ENCODE results near the gene ZNF277. TPM values are rescaled to one million over a fixed set of nuclear protein-coding genes. Genes with fewer than 3 reads are reported as not detected.

Gene ZNF277
- total RNA-seq, 1 experiment from 2014 or later = 19.9 TPM

DNA sequence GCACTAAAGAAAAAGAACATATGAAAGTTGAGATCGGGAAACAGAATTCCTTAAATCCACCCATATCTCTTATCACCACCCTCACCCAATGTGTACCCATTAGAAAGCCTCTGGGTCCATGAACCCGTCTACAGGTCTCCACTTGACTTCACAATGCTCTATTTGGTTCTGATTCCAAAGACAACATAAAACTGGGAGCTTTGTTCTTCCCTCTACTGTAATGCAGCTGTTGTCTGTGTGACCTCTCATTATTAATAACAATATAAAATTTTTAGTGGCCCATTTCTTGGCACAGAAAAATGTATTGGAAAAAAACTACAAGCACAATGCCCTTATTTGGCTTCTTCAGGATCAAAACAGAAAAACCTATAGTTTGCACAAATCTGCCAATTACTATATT is 30.3 kb upstream of the ZNF277 start:
- Mint-ChIP-seq H3K9me3 (ENCODE audit: unreplicated experiment) (no peaks in the 10 kb centered on the region), H3K27me3 (ENCODE audit: insufficient read depth, unreplicated experiment) (no peaks in the 10 kb centered on the region), H3K27ac (ENCODE audit: low read depth, unreplicated experiment) (no peak overlapping the region), H3K4me3 (ENCODE audit: unreplicated experiment) (no peak overlapping the region), H3K4me1 (ENCODE audit: insufficient read depth, unreplicated experiment) (peaks cover 5% of the 10 kb centered on the region), H3K36me3 (ENCODE audit: insufficient read depth, unreplicated experiment) (no peaks in the 10 kb centered on the region)
- no peak for DNase-seq (ENCODE audit: unreplicated experiment)
- CTCF ChIA-PET = interaction anchor here (1.0 kb wide), 1 partner anchor 8 kb away, joined by 3 read pairs; no protein-coding TSS in a partner anchor
- POLR2A ChIA-PET = interaction anchor here (0.7 to 1.0 kb wide), 2 partner anchors 20 to 574 kb away, joined by 3 to 4 read pairs; no protein-coding TSS in a partner anchor
- intact Hi-C loops (cut with micrococcal nuclease) = no loop called here
- no TSS peak for BruUV-seq (replicated peaks)
- TF ChIP-seq, protein P1, sequence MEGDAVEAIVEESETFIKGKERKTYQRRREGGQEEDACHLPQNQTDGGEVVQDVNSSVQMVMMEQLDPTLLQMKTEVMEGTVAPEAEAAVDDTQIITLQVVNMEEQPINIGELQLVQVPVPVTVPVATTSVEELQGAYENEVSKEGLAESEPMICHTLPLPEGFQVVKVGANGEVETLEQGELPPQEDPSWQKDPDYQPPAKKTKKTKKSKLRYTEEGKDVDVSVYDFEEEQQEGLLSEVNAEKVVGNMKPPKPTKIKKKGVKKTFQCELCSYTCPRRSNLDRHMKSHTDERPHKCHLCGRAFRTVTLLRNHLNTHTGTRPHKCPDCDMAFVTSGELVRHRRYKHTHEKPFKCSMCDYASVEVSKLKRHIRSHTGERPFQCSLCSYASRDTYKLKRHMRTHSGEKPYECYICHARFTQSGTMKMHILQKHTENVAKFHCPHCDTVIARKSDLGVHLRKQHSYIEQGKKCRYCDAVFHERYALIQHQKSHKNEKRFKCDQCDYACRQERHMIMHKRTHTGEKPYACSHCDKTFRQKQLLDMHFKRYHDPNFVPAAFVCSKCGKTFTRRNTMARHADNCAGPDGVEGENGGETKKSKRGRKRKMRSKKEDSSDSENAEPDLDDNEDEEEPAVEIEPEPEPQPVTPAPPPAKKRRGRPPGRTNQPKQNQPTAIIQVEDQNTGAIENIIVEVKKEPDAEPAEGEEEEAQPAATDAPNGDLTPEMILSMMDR (IDR thresholded peaks at IDR 0.05; ENCODE audit: unreplicated experiment) = no peak

DNA sequence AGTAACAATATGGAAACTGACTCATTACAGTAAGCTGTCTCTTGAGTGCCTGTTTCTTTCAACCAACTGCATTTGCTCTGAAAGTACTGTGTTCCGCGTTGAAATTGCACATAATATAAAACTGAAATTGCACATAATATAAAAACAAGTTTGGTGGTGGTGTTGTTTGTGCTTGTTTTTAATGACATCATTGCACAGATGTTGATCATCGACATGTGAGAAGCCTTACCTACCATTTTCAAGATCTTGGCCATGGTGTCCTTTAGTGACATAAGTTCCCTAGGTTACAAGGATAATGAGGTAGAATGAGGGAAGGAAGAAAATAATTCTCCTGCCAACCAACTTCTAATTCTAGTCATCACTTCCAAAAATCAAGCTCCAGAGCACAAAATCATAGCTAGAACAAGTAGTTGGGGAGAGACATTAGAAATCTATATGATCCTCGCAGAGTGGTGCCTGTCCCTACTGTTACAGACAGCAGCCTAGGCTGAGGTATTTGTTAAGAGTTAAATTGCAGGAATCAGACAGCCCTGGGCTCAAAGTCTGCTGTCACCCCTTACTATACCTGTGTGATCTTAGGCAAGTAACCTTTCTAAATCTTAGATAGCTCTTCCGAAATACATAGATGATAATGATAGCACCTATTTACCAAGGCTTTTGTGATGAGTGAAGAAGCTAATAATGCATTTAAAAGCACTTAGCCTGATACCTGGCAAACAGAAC is 29.6 kb upstream of the ZNF277 start:
- no peak overlapping the region for H3K27ac Mint-ChIP-seq (ENCODE audit: low read depth, unreplicated experiment)
- peaks cover 5% of the 10 kb centered on the region for H3K4me1 Mint-ChIP-seq (ENCODE audit: insufficient read depth, unreplicated experiment)
- H3K27me3 Mint-ChIP-seq (ENCODE audit: insufficient read depth, unreplicated experiment) = no peaks in the 10 kb centered on the region
- no peak for DNase-seq (ENCODE audit: unreplicated experiment)
- ChIA-PET CTCF (interaction anchor here (0.7 to 1.0 kb wide), 2 partner anchors 15 to 16 kb away, joined by 3 read pairs; no protein-coding TSS in a partner anchor), POLR2A (interaction anchor here (2.0 kb wide), 1 partner anchor 29 kb away, joined by 6 read pairs; no protein-coding TSS in a partner anchor)
- no peaks in the 10 kb centered on the region for H3K36me3 Mint-ChIP-seq (ENCODE audit: insufficient read depth, unreplicated experiment)
- BruUV-seq (replicated peaks) = no TSS peak
- TF ChIP-seq, protein P1 (IDR thresholded peaks at IDR 0.05; ENCODE audit: unreplicated experiment) = no peak
- intact Hi-C loops (cut with micrococcal nuclease) = no loop called here
- H3K4me3 Mint-ChIP-seq (ENCODE audit: unreplicated experiment) = no peak overlapping the region
- no peaks in the 10 kb centered on the region for H3K9me3 Mint-ChIP-seq (ENCODE audit: unreplicated experiment)

DNA sequence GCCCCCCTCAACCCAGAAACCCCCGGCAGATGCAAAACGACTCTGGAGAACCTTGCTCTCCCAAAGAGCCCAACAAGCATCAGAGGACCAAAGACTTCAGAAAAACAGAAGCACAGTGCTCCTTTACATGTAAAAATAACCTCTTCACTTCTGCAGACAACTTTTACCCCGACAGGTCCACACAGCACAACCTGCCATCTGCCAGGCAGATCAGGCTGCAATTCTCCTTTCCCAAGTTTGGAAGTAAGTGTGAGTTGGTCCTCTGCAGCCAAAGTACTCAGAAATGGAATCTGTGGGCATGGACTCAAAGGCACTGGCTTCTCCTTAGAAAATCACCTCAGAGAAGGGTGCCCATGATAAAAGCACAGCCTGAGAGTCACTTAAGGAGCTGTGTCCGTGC is 26.3 kb upstream of the ZNF277 start:
- ChIA-PET CTCF (interaction anchor here (1.5 kb wide), 1 partner anchor 14 kb away, joined by 3 read pairs; no protein-coding TSS in a partner anchor), POLR2A (interaction anchor here (0.7 kb wide), 1 partner anchor 11 kb away, joined by 3 read pairs; no protein-coding TSS in a partner anchor)
- TF ChIP-seq, protein P1 (IDR thresholded peaks at IDR 0.05; ENCODE audit: unreplicated experiment) = no peak
- Mint-ChIP-seq H3K9me3 (ENCODE audit: unreplicated experiment) (no peaks in the 10 kb centered on the region), H3K27me3 (ENCODE audit: insufficient read depth, unreplicated experiment) (no peaks in the 10 kb centered on the region), H3K36me3 (ENCODE audit: insufficient read depth, unreplicated experiment) (no peaks in the 10 kb centered on the region), H3K4me1 (ENCODE audit: insufficient read depth, unreplicated experiment) (peaks cover 5% of the 10 kb centered on the region), H3K27ac (ENCODE audit: low read depth, unreplicated experiment) (no peak overlapping the region), H3K4me3 (ENCODE audit: unreplicated experiment) (no peak overlapping the region)
- BruUV-seq (replicated peaks) = no TSS peak
- intact Hi-C loops (cut with micrococcal nuclease) = no loop called here
- no peak for DNase-seq (ENCODE audit: unreplicated experiment)

DNA sequence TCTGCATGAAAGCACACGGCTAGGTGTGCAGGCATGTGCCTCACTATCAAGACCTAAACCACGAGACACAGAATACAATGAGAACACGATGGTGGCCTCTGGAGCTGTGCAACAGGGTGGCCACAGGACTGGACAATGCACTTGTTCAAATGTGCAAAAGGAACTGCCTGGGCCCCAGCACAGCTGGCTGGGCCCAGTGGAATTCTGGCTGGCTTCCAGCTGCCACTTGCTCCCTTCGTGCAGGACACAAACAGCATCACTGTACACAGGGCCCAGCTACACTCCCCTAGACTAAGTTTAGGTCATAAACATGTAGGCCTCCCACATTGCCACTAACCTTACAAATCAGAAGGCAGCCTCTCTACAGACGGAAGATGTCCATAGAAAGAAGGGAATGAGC is 23.7 kb upstream of the ZNF277 start:
- Mint-ChIP-seq H3K36me3 (ENCODE audit: insufficient read depth, unreplicated experiment) (no peaks in the 10 kb centered on the region), H3K27me3 (ENCODE audit: insufficient read depth, unreplicated experiment) (no peaks in the 10 kb centered on the region), H3K4me3 (ENCODE audit: unreplicated experiment) (no peak overlapping the region), H3K9me3 (ENCODE audit: unreplicated experiment) (no peaks in the 10 kb centered on the region), H3K4me1 (ENCODE audit: insufficient read depth, unreplicated experiment) (peaks cover 14% of the 10 kb centered on the region), H3K27ac (ENCODE audit: low read depth, unreplicated experiment) (peak overlapping the region; percentile 46)
- TF ChIP-seq, protein P1 (IDR thresholded peaks at IDR 0.05; ENCODE audit: unreplicated experiment) = no peak
- CTCF ChIA-PET = interaction anchor here (1.4 kb wide), 1 partner anchor 429 kb away, joined by 4 read pairs; no protein-coding TSS in a partner anchor
- no TSS peak for BruUV-seq (replicated peaks)
- intact Hi-C loops (cut with micrococcal nuclease) = no loop called here
- POLR2A ChIA-PET = no interaction called here
- DNase-seq (ENCODE audit: unreplicated experiment) = no peak

Measured in MCF 10A (cell line).